WTC11 (cell line): ENCODE results near the gene RERG. TPM values are rescaled to one million over a fixed set of nuclear protein-coding genes. Genes with fewer than 3 reads are reported as not detected.

Experiments used
- ATAC-seq: fragments of 200-7000 bp; cut with Tn5 transposase; 2 replicates; pipeline ENCODE4 v1.10.0; 2021; ENCODE audit warnings: mild to moderate bottlenecking, moderate library complexity
- CTCF ChIA-PET: fragments of 300-600 bp; sonication (Branson Sonifier 250); formaldehyde crosslinking; loops from one replicate; lab custom pipeline; 2021; ENCODE audit warnings: antibody characterized with exemption; lab: Charles Lee
- POLR2A ChIA-PET: fragments of 350-600 bp; sonication (Branson Sonifier 250); formaldehyde crosslinking; loops from one replicate; lab custom pipeline; 2021; ENCODE audit warnings: antibody characterized with exemption; lab: Charles Lee
- DNase-seq: peaks from one replicate; pipeline ENCODE4 v3.0.0; 2021; ENCODE audit warnings: low spot score
- H3K27ac Mint-ChIP-seq: 2 replicates; pipeline ENCODE4 v1.8.0; 2021; ENCODE audit warnings: mixed read lengths
- H3K27me3 Mint-ChIP-seq: 2 replicates; pipeline ENCODE4 v1.8.0; 2021; ENCODE audit warnings: low read depth, mild to moderate bottlenecking, moderate library complexity, mixed read lengths
- H3K36me3 Mint-ChIP-seq: 2 replicates; pipeline ENCODE4 v1.8.0; 2021; ENCODE audit warnings: mixed read lengths
- H3K4me1 Mint-ChIP-seq: 2 replicates; pipeline ENCODE4 v1.8.0; 2022; ENCODE audit warnings: mixed read lengths
- H3K4me3 Mint-ChIP-seq: 2 replicates; pipeline ENCODE4 v1.8.0; 2021; ENCODE audit warnings: mild to moderate bottlenecking, moderate library complexity, mixed read lengths
- H3K9me3 Mint-ChIP-seq: 2 replicates; pipeline ENCODE4 v1.8.0; 2021; ENCODE audit warnings: mixed read lengths
- ATF3 ChIP-seq: sonication (generic); formaldehyde crosslinking; conservative IDR thresholded peaks from 2 replicates; pipeline ENCODE4 v1.8.1; 2022; ENCODE audit warnings: mild to moderate bottlenecking, missing genetic modification reagents
- CREB1 ChIP-seq: sonication (generic); formaldehyde crosslinking; IDR thresholded peaks from 2 replicates; pipeline ENCODE4 v1.8.0; 2023; ENCODE audit warnings: mild to moderate bottlenecking, missing genetic modification reagents
- CTCF ChIP-seq: fragments of 200-600 bp; IDR thresholded peaks from 2 replicates; pipeline ENCODE4 v1.8.0; 2022; ENCODE audit warnings: antibody characterized with exemption
- ETV6 ChIP-seq: sonication (generic); formaldehyde crosslinking; IDR thresholded peaks from 2 replicates; pipeline ENCODE4 v1.8.1; 2022; ENCODE audit warnings: mild to moderate bottlenecking, missing genetic modification reagents
- GABPB1 ChIP-seq: sonication (generic); formaldehyde crosslinking; IDR thresholded peaks from 2 replicates; pipeline ENCODE4 v1.8.1; 2023; ENCODE audit warnings: mild to moderate bottlenecking, missing genetic modification reagents
- GTF2I ChIP-seq: fragments of 250-450 bp; sonication (Bioruptor Pico); conservative IDR thresholded peaks from 2 replicates; pipeline ENCODE4 v1.4.0; 2021; ENCODE audit warnings: mild to moderate bottlenecking
- IRF2 ChIP-seq: sonication (generic); formaldehyde crosslinking; IDR thresholded peaks from 2 replicates; pipeline ENCODE4 v1.8.0; 2022; ENCODE audit warnings: low read depth, missing genetic modification reagents, borderline replicate concordance
- JAZF1 ChIP-seq: fragments of 250-450 bp; sonication (Bioruptor Pico); IDR thresholded peaks from 2 replicates; pipeline ENCODE4 v1.9.0; 2021; ENCODE audit warnings: moderate library complexity, mild to moderate bottlenecking, inconsistent platforms
- KAT7 ChIP-seq: sonication (generic); formaldehyde crosslinking; IDR thresholded peaks from 2 replicates; pipeline ENCODE4 v1.8.1; 2023; ENCODE audit warnings: missing genetic modification reagents, mild to moderate bottlenecking, borderline replicate concordance
- MXD4 ChIP-seq: fragments of 250-450 bp; sonication (Bioruptor Pico); IDR thresholded peaks from 2 replicates; pipeline ENCODE4 v1.8.0; 2021; ENCODE audit warnings: mild to moderate bottlenecking, moderate library complexity, borderline replicate concordance
- NFE2L1 ChIP-seq: sonication (generic); formaldehyde crosslinking; IDR thresholded peaks from 2 replicates; pipeline ENCODE4 v1.8.1; 2023; ENCODE audit warnings: missing genetic modification reagents
- NR2C2 ChIP-seq: sonication (generic); formaldehyde crosslinking; IDR thresholded peaks from 2 replicates; pipeline ENCODE4 v1.8.0; 2022; ENCODE audit warnings: mild to moderate bottlenecking, missing genetic modification reagents
- TEAD1 ChIP-seq: sonication (generic); formaldehyde crosslinking; IDR thresholded peaks from 2 replicates; pipeline ENCODE4 v1.8.0; 2022; ENCODE audit warnings: mild to moderate bottlenecking, missing genetic modification reagents
- TP53 ChIP-seq: sonication (generic); formaldehyde crosslinking; IDR thresholded peaks from 2 replicates; pipeline ENCODE4 v1.8.1; 2023; ENCODE audit warnings: mild to moderate bottlenecking, missing genetic modification reagents
- ZNF317 ChIP-seq: sonication (generic); formaldehyde crosslinking; IDR thresholded peaks from 2 replicates; pipeline ENCODE4 v1.8.1; 2023; ENCODE audit warnings: low read depth, mild to moderate bottlenecking, moderate library complexity, missing genetic modification reagents, borderline replicate concordance
- ZNF416 ChIP-seq: fragments of 250-450 bp; sonication (Bioruptor Pico); IDR thresholded peaks from 2 replicates; pipeline ENCODE4 v1.9.0; 2021; ENCODE audit warnings: mild to moderate bottlenecking, inconsistent platforms
- total RNA-seq: library from RNA; stranded (reverse); gene quantifications from 3 replicates; pipeline ENCODE4 v1.2.3, GENCODE V29; 2021
- TF ChIP-seq, protein P1 (sequence below): fragments of 250-450 bp; sonication (Bioruptor Pico); IDR thresholded peaks from 2 replicates; pipeline ENCODE4 v1.9.0; 2021; ENCODE audit warnings: mild to moderate bottlenecking, borderline replicate concordance

RERG gene
- total RNA-seq, 1 experiment from 2014 or later = 0.28 TPM

- no peaks in the 10 kb centered on the region for H3K27me3 Mint-ChIP-seq
- DNase-seq = no peak
- no peak for ATAC-seq
- TF ChIP-seq CTCF = no peak
- TF ChIP-seq GABPB1 (CRISPR knock-in tag) = no peak
- no peak for TF ChIP-seq NR2C2
- no peak for TF ChIP-seq ZNF416 (CRISPR knock-in tag)
- TF ChIP-seq, protein P1, sequence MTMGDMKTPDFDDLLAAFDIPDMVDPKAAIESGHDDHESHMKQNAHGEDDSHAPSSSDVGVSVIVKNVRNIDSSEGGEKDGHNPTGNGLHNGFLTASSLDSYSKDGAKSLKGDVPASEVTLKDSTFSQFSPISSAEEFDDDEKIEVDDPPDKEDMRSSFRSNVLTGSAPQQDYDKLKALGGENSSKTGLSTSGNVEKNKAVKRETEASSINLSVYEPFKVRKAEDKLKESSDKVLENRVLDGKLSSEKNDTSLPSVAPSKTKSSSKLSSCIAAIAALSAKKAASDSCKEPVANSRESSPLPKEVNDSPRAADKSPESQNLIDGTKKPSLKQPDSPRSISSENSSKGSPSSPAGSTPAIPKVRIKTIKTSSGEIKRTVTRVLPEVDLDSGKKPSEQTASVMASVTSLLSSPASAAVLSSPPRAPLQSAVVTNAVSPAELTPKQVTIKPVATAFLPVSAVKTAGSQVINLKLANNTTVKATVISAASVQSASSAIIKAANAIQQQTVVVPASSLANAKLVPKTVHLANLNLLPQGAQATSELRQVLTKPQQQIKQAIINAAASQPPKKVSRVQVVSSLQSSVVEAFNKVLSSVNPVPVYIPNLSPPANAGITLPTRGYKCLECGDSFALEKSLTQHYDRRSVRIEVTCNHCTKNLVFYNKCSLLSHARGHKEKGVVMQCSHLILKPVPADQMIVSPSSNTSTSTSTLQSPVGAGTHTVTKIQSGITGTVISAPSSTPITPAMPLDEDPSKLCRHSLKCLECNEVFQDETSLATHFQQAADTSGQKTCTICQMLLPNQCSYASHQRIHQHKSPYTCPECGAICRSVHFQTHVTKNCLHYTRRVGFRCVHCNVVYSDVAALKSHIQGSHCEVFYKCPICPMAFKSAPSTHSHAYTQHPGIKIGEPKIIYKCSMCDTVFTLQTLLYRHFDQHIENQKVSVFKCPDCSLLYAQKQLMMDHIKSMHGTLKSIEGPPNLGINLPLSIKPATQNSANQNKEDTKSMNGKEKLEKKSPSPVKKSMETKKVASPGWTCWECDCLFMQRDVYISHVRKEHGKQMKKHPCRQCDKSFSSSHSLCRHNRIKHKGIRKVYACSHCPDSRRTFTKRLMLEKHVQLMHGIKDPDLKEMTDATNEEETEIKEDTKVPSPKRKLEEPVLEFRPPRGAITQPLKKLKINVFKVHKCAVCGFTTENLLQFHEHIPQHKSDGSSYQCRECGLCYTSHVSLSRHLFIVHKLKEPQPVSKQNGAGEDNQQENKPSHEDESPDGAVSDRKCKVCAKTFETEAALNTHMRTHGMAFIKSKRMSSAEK = no peak
- TF ChIP-seq IRF2 (CRISPR knock-in tag) = no peak
- TF ChIP-seq JAZF1 (CRISPR knock-in tag) = no peak
- TF ChIP-seq NFE2L1 (CRISPR knock-in tag) = no peak
- TF ChIP-seq KAT7 (CRISPR knock-in tag) = no peak
- TF ChIP-seq ATF3 (CRISPR knock-in tag) = no peak
- no peak for TF ChIP-seq CREB1 (CRISPR knock-in tag)
- no peak for TF ChIP-seq TP53 (CRISPR knock-in tag)
- TF ChIP-seq, all 79 proteins: peak for 0
- H3K4me1 Mint-ChIP-seq = peaks cover 10% of the 10 kb centered on the region
- H3K36me3 Mint-ChIP-seq = no peaks in the 10 kb centered on the region
- ChIA-PET CTCF (no interaction called here), POLR2A (no interaction called here)
- H3K27ac Mint-ChIP-seq = no peak overlapping the region
- H3K4me3 Mint-ChIP-seq = no peak overlapping the region
- peaks cover 9% of the 10 kb centered on the region for H3K9me3 Mint-ChIP-seq
These were observed 20.2 kb downstream of the RERG start for GRCh38 chr12:15201056-15201455.

GRCh38 chr12:15200641-15201040, 20.6 kb downstream of the RERG start:
- Mint-ChIP-seq H3K27ac (no peak overlapping the region), H3K4me3 (no peak overlapping the region), H3K27me3 (no peaks in the 10 kb centered on the region), H3K4me1 (peaks cover 6% of the 10 kb centered on the region), H3K9me3 (peaks cover 9% of the 10 kb centered on the region), H3K36me3 (no peaks in the 10 kb centered on the region)
- POLR2A ChIA-PET = no interaction called here
- no peak for TF ChIP-seq MXD4
- no peak for TF ChIP-seq ETV6 (CRISPR knock-in tag)
- no peak for TF ChIP-seq ZNF416 (CRISPR knock-in tag)
- no peak for TF ChIP-seq TEAD1 (CRISPR knock-in tag)
- DNase-seq (no peak), ATAC-seq (no peak)
- CTCF ChIA-PET = no interaction called here

DNA sequence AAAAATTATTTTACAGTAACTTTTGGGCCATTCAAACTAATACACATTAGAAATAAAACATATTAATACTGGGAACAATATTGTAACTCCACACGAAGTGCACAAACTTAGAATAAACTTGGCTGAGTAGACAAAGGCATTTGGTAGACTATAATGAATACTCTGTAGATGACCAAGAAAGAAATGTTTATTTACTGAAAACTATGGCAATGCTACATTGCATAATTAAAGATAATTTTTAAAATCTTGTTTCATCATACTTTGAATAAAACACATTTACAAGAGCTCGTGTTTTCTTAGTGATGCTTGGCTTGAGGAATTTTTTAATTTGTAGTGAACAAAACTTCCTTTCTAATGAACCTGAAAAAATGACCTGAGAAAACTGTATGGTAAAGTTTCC, 21.3 kb downstream of the RERG start:
- H3K4me3 Mint-ChIP-seq = no peak overlapping the region
- ATAC-seq (no peak), DNase-seq (no peak)
- TF ChIP-seq ZNF317 (CRISPR knock-in tag) (no peak), GTF2I (CRISPR knock-in tag) (no peak)
- CTCF ChIA-PET = no interaction called here
- H3K27me3 Mint-ChIP-seq = no peaks in the 10 kb centered on the region
- H3K36me3 Mint-ChIP-seq = no peaks in the 10 kb centered on the region
- H3K27ac Mint-ChIP-seq = no peak overlapping the region
- POLR2A ChIA-PET = no interaction called here
- H3K9me3 Mint-ChIP-seq = peaks cover 9% of the 10 kb centered on the region
- H3K4me1 Mint-ChIP-seq = no peaks in the 10 kb centered on the region
